A673 (cell line): ENCODE data around the gene NT5C2.

Experiments used
- CTCF ChIP-seq: fragments of 300-800, 200-600 bp; sonication (generic); conservative IDR thresholded peaks from 2 replicates; pipeline ENCODE4 v1.5.1; 2017; ENCODE audit warnings: low read depth, mild to moderate bottlenecking, antibody characterized with exemption, low read length, moderate library complexity, mixed read lengths
- EZH2 ChIP-seq: fragments of 200-600 bp; sonication (generic); IDR thresholded peaks from 2 replicates; pipeline ENCODE4 v1.6.1; 2017; ENCODE audit warnings: borderline replicate concordance, low read depth, mild to moderate bottlenecking, mixed read lengths, antibody characterized with exemption, low read length; ENCODE audit not compliant: poor library complexity, severe bottlenecking

- TF ChIP-seq CTCF (no peak), EZH2 (no peak)
These were observed 109.7 kb downstream of the NT5C2 start for GRCh38 chr10:103083266-103083976.
